Vagina (tissue), 2 donors: ENCODE data around the gene LONP1.

Experiments used
- CTCF ChIP-seq, 3 experiments: fragments of 450-650 bp in 2 of 3; fragments of 200-600 bp in 1 of 3; sonication (generic) in 1 of 3; IDR thresholded peaks; one replicate each; pipeline ENCODE4 v1.5.1; 2017 to 2019; ENCODE audit warnings: antibody characterized with exemption in 3 of 3, mild to moderate bottlenecking in 2 of 3, moderate library complexity in 2 of 3
- POLR2A ChIP-seq, 2 donors: fragments of 450-650 bp; IDR thresholded peaks; one replicate each; pipeline ENCODE4 v1.6.1; 2017; ENCODE audit warnings: antibody characterized with exemption in 2 of 2, mild to moderate bottlenecking in 2 of 2, moderate library complexity in 2 of 2
- POLR2AphosphoS5 ChIP-seq, 2 donors: sonication (generic); formaldehyde crosslinking; IDR thresholded peaks; one replicate each; pipeline ENCODE4 v1.9.0; 2017; ENCODE audit warnings: antibody characterized with exemption in 2 of 2, mild to moderate bottlenecking in 2 of 2, low read depth in 1 of 2; ENCODE audit not compliant: insufficient read depth in 1 of 2

- TF ChIP-seq CTCF (IDR thresholded peaks at IDR 0.05) (no peak), POLR2A (IDR thresholded peaks at IDR 0.05) (no peak), POLR2AphosphoS5 (IDR thresholded peaks at IDR 0.05; ENCODE audit: insufficient read depth in 1 of 2, low read depth in 1 of 2) (no peak)
Observed at GRCh38 chr19:5742051-5742450, 22.1 kb upstream of the LONP1 start.
